ENCODE data around the gene KIF15.
"Not testable (repeated sequence)": the region's sequence is repeated elsewhere in the genome, so short reads cannot be mapped to it uniquely, and the experiment has no call there.

Gene KIF15

DNA sequence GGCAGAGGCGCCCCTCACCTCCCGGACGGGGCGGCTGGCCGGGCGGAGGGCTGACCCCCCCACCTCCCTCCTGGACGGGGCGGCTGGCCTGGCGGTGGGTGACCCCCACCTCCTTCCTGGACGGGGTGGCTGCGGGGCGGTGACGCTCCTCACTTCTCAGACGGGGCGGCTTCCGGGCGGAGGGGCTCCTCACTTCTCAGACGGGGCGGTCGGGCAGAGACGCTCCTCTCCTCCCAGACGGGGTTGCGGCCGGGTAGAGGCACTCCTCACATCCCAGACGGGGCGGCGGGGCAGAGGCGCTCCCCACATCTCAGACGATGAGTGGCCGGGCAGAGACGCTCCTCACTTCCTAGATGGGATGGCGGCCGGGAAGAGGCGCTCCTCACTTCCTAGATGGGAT, 59.6 kb downstream of the KIF15 start:
- H3K18ac ChIP-seq (ENCODE audit: low read length); H4K91ac ChIP-seq (ENCODE audit: low read depth, low read length); H3K23ac ChIP-seq (ENCODE audit: low read length); H3K9ac ChIP-seq (ENCODE audit: low read length); H4K12ac ChIP-seq (ENCODE audit: low read depth, low read length); H3K9me3 ChIP-seq (ENCODE audit: insufficient read depth, low read depth, low read length); DNase-seq; H2AFZ ChIP-seq (ENCODE audit: insufficient read depth, low read length, poor library complexity); H3K79me2 ChIP-seq (ENCODE audit: control insufficient read depth, insufficient read depth, low read length, poor library complexity); H3K36me3 ChIP-seq (ENCODE audit: control insufficient read depth in 1 of 2, insufficient read depth in 2 of 2, low read length in 2 of 2); H2BK120ac ChIP-seq (ENCODE audit: insufficient read depth, low read length, poor library complexity); H3K27me3 ChIP-seq (ENCODE audit: insufficient read depth, low read length); H3K4me1 ChIP-seq (ENCODE audit: control insufficient read depth in 1 of 2, insufficient read depth in 2 of 2, low read length in 2 of 2); H3K79me1 ChIP-seq (ENCODE audit: low read length); H3K4ac ChIP-seq (ENCODE audit: low read depth, low read length); H3K14ac ChIP-seq (ENCODE audit: low read length); H4K8ac ChIP-seq (ENCODE audit: low read depth, low read length); H3K4me2 ChIP-seq (ENCODE audit: low read length); H3K4me3 ChIP-seq (ENCODE audit: low read depth, low read length); H2BK12ac ChIP-seq (ENCODE audit: low read length); H2AK5ac ChIP-seq (ENCODE audit: low read length); H2BK5ac ChIP-seq (ENCODE audit: low read depth, low read length, poor library complexity); H3K27ac ChIP-seq (ENCODE audit: low read depth, low read length): not testable (repeated sequence)
- no CpG with 5 or more reads among the region's 34 CpGs for whole genome bisulfite sequencing (ENCODE audit: extremely low coverage, insufficient coverage, insufficient read length)

GRCh38 chr3:44825264-44825925, 63.8 kb downstream of the KIF15 start:
- Histone ChIP-seq H2AFZ (ENCODE audit: insufficient read depth, low read length, poor library complexity) (no peak overlapping the region), H3K27ac (ENCODE audit: low read depth, low read length) (no peak overlapping the region), H3K4ac (ENCODE audit: low read depth, low read length) (no peak overlapping the region), H3K4me3 (ENCODE audit: low read depth, low read length) (no peak overlapping the region), H2AK5ac (ENCODE audit: low read length) (no peak overlapping the region), H3K27me3 (ENCODE audit: insufficient read depth, low read length) (no peaks in the 10 kb centered on the region), H3K14ac (ENCODE audit: low read length) (no peak overlapping the region), H4K12ac (ENCODE audit: low read depth, low read length) (no peak overlapping the region), H3K23ac (ENCODE audit: low read length) (no peak overlapping the region), H4K91ac (ENCODE audit: low read depth, low read length) (no peak overlapping the region), H4K8ac (ENCODE audit: low read depth, low read length) (no peak overlapping the region), H3K9ac (ENCODE audit: low read length) (no peak overlapping the region), H3K9me3 (ENCODE audit: insufficient read depth, low read depth, low read length) (no peaks in the 10 kb centered on the region), H3K4me1 (ENCODE audit: control insufficient read depth in 1 of 2, insufficient read depth in 2 of 2, low read length in 2 of 2) (no peaks in the 10 kb centered on the region), H3K18ac (ENCODE audit: low read length) (no peak overlapping the region), H2BK12ac (ENCODE audit: low read length) (no peak overlapping the region), H3K79me2 (ENCODE audit: control insufficient read depth, insufficient read depth, low read length, poor library complexity) (no peaks in the 10 kb centered on the region), H3K4me2 (ENCODE audit: low read length) (no peak overlapping the region), H2BK120ac (ENCODE audit: insufficient read depth, low read length, poor library complexity) (no peak overlapping the region), H2BK5ac (ENCODE audit: low read depth, low read length, poor library complexity) (no peak overlapping the region), H3K36me3 (ENCODE audit: control insufficient read depth in 1 of 2, insufficient read depth in 2 of 2, low read length in 2 of 2) (peaks cover 3 to 8% of the 10 kb centered on the region in 2 experiments), H3K79me1 (ENCODE audit: low read length) (no peaks in the 10 kb centered on the region)
- no peak for DNase-seq
- WGBS (ENCODE audit: extremely low coverage, insufficient coverage, insufficient read length) = no CpG with 5 or more reads among the region's 2 CpGs

- Histone ChIP-seq H3K23ac (ENCODE audit: low read length) (no peak overlapping the region), H2BK5ac (ENCODE audit: low read depth, low read length, poor library complexity) (no peak overlapping the region), H3K27ac (ENCODE audit: low read depth, low read length) (no peak overlapping the region), H3K79me2 (ENCODE audit: control insufficient read depth, insufficient read depth, low read length, poor library complexity) (no peaks in the 10 kb centered on the region), H2AFZ (ENCODE audit: insufficient read depth, low read length, poor library complexity) (no peak overlapping the region), H3K9me3 (ENCODE audit: insufficient read depth, low read depth, low read length) (no peaks in the 10 kb centered on the region), H4K8ac (ENCODE audit: low read depth, low read length) (no peak overlapping the region), H2AK5ac (ENCODE audit: low read length) (no peak overlapping the region), H2BK12ac (ENCODE audit: low read length) (no peak overlapping the region), H3K4me3 (ENCODE audit: low read depth, low read length) (no peak overlapping the region), H3K36me3 (ENCODE audit: control insufficient read depth in 1 of 2, insufficient read depth in 2 of 2, low read length in 2 of 2) (peaks cover 7 to 13% of the 10 kb centered on the region in 2 experiments), H4K91ac (ENCODE audit: low read depth, low read length) (no peak overlapping the region), H3K4me2 (ENCODE audit: low read length) (no peak overlapping the region), H3K9ac (ENCODE audit: low read length) (no peak overlapping the region), H4K12ac (ENCODE audit: low read depth, low read length) (no peak overlapping the region), H3K4me1 (ENCODE audit: control insufficient read depth in 1 of 2, insufficient read depth in 2 of 2, low read length in 2 of 2) (no peaks in the 10 kb centered on the region), H3K18ac (ENCODE audit: low read length) (no peak overlapping the region), H3K79me1 (ENCODE audit: low read length) (no peaks in the 10 kb centered on the region), H3K4ac (ENCODE audit: low read depth, low read length) (no peak overlapping the region), H2BK120ac (ENCODE audit: insufficient read depth, low read length, poor library complexity) (no peak overlapping the region), H3K14ac (ENCODE audit: low read length) (no peak overlapping the region), H3K27me3 (ENCODE audit: insufficient read depth, low read length) (no peaks in the 10 kb centered on the region)
- no CpG with 5 or more reads among the region's 3 CpGs for WGBS (ENCODE audit: extremely low coverage, insufficient coverage, insufficient read length)
- DNase-seq = no peak
These were observed 65.6 kb downstream of the KIF15 start for GRCh38 chr3:44827196-44827595.

DNA sequence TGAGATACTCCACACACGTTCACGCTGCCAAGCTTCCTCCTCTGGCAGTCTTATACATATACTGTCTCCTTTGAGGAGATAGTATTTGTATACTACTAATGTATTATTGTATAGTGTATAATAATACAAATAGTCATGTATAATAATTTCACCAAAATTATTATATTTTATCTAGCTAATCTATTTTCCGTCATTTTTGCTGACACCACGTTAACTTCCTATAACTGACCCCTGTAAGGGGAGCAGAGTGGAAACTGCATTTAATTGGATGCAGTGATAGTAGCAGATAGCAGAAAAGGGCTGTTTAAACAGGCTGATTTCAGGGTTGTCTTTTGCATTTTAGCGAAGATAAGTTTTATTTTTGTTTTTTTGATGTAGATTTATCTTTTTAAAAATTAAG, 69.6 kb downstream of the KIF15 start:
- Histone ChIP-seq H3K27ac (ENCODE audit: low read depth, low read length) (no peak overlapping the region), H2AFZ (ENCODE audit: insufficient read depth, low read length, poor library complexity) (no peak overlapping the region), H3K4me2 (ENCODE audit: low read length) (no peak overlapping the region), H3K23ac (ENCODE audit: low read length) (no peak overlapping the region), H2BK5ac (ENCODE audit: low read depth, low read length, poor library complexity) (no peak overlapping the region), H3K18ac (ENCODE audit: low read length) (no peak overlapping the region), H2BK120ac (ENCODE audit: insufficient read depth, low read length, poor library complexity) (no peak overlapping the region), H4K91ac (ENCODE audit: low read depth, low read length) (no peak overlapping the region), H3K14ac (ENCODE audit: low read length) (no peak overlapping the region), H2BK12ac (ENCODE audit: low read length) (no peak overlapping the region), H3K27me3 (ENCODE audit: insufficient read depth, low read length) (no peaks in the 10 kb centered on the region), H3K4ac (ENCODE audit: low read depth, low read length) (no peak overlapping the region), H3K9me3 (ENCODE audit: insufficient read depth, low read depth, low read length) (no peaks in the 10 kb centered on the region), H2AK5ac (ENCODE audit: low read length) (no peak overlapping the region), H3K4me3 (ENCODE audit: low read depth, low read length) (no peak overlapping the region), H4K8ac (ENCODE audit: low read depth, low read length) (no peak overlapping the region), H3K9ac (ENCODE audit: low read length) (no peak overlapping the region), H3K79me2 (ENCODE audit: control insufficient read depth, insufficient read depth, low read length, poor library complexity) (no peaks in the 10 kb centered on the region), H3K36me3 (ENCODE audit: control insufficient read depth in 1 of 2, insufficient read depth in 2 of 2, low read length in 2 of 2) (peaks cover 10% of the 10 kb centered on the region in 2 experiments), H3K79me1 (ENCODE audit: low read length) (no peaks in the 10 kb centered on the region), H3K4me1 (ENCODE audit: control insufficient read depth in 1 of 2, insufficient read depth in 2 of 2, low read length in 2 of 2) (no peaks in the 10 kb centered on the region), H4K12ac (ENCODE audit: low read depth, low read length) (no peak overlapping the region)
- 100% methylated on average over 1 of the region's 5 CpGs for WGBS (ENCODE audit: extremely low coverage, insufficient coverage, insufficient read length)
- no peak for DNase-seq
